HG03439 (cell line): ENCODE results near the gene AGXT.

Experiments used
- ATAC-seq: cut with Tn5 transposase; IDR thresholded peaks from one replicate; pipeline ENCODE4 v1.9.1; 2021; ENCODE audit warnings: mild to moderate bottlenecking, moderate library complexity; ENCODE audit not compliant: unreplicated experiment

AGXT gene

GRCh38 chr2:240868286-240869108 lies at the start of gene AGXT:
TSS of gene AGXT (plus strand) at chr2:240868824. CDS start at chr2:240868866, 42 bp downstream.
- ATAC-seq, result no peak

- ATAC-seq, result no peak
Observed at GRCh38 chr2:240819126-240819857, 49.3 kb upstream of the AGXT start.

DNA sequence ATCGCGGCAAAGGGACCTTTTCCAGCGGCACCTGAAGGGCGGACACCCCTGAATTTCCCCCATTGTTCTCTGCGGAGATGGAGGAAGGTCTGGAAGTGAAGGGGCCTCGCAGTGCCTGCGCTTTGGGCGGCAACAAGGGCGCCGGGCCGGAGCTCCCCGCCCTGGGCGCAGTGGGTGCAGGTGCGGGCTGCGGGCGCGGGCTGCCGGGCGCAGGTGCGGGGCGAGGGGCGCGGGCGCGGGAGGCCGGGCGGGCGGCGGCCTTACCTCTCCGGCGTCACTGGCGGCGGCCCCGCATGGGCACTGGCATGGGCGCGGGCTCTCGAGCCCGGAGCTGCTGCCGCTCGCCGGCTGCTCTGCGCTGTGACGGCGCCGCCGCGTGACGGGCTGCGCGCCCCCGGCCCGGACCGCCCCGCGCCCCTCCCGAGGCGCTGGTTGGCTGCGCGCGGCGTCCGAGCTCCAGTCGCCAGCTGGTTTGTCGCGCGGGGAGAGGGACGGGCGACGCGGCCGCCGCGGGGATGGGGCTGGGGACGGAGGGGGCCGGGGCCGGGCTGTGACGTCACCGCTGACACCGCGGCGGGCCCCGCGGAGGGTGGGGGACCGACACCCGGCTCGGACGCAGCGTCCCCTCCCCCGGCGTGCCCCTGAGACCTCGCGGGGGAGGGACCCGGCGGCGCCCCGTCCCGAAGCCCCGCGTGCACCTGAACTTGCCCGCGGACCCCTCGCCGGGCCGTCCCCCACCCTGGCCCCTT lies 48.6 kb upstream of the AGXT start, which contains the start of gene KIF1A:
Gene KIF1A (minus strand): TSS at position 362 of the 749 bp plus-strand sequence. CDS start 22,467 bp downstream, outside the sequence.
- ATAC-seq, result no peak

DNA sequence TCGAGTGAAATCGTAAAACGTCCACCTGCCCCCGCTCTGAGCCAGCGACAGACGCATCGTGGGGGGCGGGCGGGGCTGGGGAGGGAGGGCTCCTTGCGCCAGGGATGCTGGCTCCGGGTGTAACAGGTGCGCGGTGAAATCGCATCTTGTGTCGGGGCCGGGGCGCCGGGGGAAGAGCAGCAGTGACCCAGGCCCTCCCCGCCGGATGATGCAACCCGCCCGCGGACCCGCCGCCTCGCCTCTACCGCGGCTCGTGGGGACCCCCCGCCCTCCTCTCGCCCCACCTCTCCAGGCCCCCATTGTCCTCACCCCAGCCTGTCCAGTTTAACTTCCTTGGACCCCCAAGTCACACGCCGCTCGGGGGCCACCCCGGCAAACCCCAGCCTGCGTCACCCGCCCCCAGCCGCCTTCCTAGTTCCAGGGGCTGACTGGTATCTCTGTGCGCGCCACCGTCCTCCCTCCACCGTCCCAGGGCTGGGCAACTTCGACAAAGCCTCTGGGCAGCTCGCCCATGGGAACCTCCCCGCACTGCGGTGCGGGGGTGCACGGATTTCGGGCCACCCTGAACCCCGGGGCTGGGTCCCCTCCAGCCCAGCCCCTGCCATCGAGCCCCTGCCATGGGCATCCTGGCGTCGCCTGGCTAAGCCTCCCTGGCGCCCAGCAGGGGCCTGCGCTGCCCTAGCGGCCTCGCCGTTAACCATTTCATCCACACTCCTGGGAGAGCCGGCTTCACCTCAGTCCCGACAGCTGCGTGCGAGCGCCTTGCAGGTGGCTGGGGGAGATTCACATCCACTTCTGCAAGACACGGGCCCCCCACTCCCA lies 47.8 kb upstream of the AGXT start:
- no peak for ATAC-seq

- ATAC-seq, result no peak
Observed at GRCh38 chr2:240821429-240821778, 47.2 kb upstream of the AGXT start.

- ATAC-seq, result no peak
Observed at GRCh38 chr2:240822280-240822847, 46.3 kb upstream of the AGXT start.

GRCh38 chr2:240823449-240824336 lies 44.9 kb upstream of the AGXT start:
- ATAC-seq, result no peak

DNA sequence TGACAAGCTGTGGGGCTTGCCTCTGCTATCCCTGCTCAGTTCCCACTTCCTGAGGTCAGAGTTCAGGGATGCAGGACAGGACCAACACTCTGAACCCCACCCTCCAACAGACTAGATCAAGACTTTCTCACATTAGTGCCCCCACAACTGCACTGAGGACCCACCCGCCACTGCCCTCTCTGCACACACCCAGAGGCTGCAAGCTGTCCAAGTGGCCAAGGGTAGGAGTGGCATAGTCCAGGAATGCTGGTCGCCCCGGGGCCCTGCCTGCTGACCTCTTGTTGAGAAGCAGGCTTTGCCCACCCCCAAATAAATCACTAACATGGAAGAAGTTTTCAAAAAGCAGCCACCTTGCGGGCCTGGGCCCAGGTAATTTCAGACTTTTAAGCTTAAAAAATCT lies 43.1 kb upstream of the AGXT start:
- no peak for ATAC-seq

GRCh38 chr2:240831594-240832204 lies 36.9 kb upstream of the AGXT start:
- no peak for ATAC-seq

GRCh38 chr2:240832205-240832727 lies 36.4 kb upstream of the AGXT start:
- ATAC-seq, result peak; percentile 87

DNA sequence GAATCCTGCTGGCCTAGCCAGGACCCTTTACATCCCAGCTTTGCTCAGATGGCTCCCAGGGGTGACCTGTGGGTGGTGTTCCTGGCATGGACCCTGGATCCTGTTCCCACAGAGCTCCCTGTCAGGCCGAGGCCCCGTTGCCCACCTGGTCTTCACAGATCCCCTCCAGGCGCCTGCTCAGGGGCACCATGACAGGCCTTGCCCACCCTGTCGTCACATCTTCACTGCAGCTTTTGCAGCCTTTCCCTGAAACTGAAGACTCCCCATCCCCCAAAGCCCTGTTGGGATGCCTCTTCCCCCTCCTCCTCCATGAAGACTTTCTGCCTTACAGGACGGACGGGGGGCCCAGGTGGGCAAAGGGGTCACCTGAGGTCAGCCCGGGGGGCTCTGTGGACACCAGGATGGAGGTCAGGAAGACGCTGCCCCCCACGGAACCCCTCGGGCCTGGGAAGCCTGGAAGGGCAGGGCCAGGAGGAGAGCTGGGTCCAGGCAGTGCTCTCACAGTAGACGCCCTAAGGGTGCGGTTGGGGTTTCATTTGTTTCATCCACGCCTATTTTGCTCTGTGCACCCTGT lies 35.6 kb upstream of the AGXT start:
- no peak for ATAC-seq

DNA sequence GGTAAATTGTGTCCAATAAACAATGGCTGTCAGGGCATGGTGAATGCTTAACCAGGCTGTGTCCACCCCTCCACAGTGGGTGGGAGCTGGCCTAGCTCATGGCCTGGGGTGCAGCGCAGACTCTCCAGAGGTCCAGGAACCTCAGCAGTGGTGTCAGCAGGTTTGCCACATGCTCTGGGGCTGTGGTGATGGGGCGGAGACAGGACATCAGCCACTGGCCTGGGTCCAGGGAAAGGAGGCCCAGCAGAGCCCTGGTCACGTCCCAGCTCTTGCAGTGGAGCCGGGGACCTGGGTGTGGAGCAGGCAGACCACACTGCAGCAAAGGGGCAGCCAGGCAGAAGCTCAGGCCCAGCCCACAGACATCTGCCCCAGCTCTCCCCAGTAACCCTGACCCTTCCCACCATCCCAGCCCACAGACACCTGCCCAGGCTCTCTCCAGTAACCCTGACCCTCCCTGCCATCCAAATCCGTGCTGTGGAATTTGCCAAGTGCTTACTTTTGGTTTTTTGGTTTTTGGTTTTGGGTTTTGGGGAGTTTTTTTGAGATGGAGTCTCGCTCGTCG lies 34.8 kb upstream of the AGXT start:
- no peak for ATAC-seq

GRCh38 chr2:240834377-240834975 lies 34.1 kb upstream of the AGXT start:
- no peak for ATAC-seq

GRCh38 chr2:240835528-240835927 lies 33.1 kb upstream of the AGXT start:
- no peak for ATAC-seq

- ATAC-seq, result no peak
Observed at GRCh38 chr2:240836781-240837467, 31.7 kb upstream of the AGXT start.

DNA sequence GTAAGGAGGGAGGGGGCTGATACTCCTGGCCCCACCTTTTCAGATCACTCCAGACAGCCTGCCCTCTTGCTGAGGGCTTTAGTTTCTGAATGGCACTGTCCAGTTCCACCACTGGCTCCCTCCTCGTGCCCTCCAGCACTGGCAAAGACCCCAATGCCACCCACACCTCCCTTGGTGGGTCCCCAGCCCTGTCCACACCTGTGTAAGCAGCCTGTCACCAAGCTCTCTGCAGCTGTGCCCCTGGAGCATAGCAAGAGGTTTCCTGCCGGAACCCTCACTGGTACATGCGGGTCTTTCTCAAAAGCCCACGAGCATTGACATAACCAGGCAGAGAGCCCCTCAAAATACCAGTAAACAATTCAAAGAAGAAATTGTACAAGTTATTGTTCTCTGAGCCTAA lies 31.0 kb upstream of the AGXT start:
- no peak for ATAC-seq
